ENCODE data around the gene AMBP.
"Not testable (repeated sequence)": the region's sequence is repeated elsewhere in the genome, so short reads cannot be mapped to it uniquely, and the experiment has no call there.

AMBP gene

DNA sequence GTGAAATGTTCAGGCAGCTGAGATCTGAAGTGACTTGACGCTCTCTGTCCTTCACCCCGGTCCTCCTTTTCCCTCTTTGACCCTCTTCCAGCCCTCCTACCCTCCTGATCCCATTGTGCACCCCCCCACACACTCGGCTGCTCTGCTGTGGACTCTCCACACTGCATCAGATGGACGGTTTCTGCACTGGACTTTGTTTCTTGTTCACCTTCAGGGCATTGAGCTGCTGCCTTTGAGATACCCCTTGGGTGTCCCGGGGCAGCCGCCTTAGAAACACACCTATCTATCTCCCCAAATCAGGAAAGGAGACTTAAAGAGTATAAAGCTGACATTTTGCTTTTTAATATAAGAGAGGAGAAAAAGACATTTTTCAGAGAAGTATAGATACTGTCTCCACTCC, 27.5 kb downstream of the AMBP start:
- no peak for DNase-seq (ENCODE audit: low read depth)

DNA sequence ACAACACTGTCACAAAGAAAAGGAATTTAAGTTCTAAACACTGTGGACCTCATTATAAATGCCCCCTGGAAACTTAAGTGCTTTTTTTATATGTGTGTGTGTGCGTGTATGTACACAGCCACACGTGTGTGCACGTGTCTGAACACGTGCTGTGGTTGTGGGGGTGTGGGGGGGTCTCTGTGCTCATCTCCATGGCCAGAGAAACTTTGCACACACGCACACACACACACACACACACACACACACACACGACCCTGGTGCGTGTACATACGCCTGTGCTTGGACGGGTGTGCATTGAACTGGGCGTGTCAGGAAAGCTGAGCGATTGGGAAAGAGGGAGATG, 27.9 kb downstream of the AMBP start:
- no peak for DNase-seq (ENCODE audit: low read depth)

DNA sequence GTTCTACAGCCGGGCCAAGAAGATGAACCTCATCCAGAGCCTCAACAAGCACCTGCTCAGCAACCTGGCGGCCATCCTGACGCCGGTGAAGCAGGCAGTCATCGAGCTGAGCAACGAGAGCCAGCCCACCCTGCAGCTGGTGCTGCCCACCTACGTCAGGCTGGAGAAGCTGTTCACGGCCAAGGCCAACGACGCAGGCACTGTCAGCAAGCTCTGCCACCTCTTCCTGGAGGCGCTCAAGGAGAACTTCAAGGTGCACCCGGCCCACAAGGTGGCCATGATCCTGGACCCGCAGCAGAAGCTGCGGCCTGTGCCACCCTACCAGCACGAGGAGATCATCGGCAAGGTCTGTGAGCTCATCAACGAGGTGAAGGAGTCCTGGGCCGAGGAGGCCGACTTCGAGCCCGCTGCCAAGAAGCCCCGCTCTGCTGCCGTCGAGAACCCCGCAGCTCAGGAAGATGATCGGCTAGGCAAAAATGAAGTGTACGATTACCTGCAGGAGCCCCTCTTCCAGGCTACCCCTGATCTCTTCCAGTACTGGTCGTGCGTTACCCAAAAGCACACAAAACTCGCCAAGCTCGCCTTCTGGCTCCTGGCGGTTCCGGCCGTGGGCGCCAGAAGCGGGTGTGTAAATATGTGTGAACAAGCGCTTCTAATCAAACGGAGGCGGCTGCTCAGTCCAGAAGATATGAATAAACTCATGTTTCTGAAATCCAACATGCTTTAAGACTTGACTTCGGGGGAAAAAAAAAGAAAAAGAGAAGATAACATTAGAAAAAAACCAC, 28.5 kb downstream of the AMBP start:
- DNase-seq (ENCODE audit: low read depth), result no peak

DNA sequence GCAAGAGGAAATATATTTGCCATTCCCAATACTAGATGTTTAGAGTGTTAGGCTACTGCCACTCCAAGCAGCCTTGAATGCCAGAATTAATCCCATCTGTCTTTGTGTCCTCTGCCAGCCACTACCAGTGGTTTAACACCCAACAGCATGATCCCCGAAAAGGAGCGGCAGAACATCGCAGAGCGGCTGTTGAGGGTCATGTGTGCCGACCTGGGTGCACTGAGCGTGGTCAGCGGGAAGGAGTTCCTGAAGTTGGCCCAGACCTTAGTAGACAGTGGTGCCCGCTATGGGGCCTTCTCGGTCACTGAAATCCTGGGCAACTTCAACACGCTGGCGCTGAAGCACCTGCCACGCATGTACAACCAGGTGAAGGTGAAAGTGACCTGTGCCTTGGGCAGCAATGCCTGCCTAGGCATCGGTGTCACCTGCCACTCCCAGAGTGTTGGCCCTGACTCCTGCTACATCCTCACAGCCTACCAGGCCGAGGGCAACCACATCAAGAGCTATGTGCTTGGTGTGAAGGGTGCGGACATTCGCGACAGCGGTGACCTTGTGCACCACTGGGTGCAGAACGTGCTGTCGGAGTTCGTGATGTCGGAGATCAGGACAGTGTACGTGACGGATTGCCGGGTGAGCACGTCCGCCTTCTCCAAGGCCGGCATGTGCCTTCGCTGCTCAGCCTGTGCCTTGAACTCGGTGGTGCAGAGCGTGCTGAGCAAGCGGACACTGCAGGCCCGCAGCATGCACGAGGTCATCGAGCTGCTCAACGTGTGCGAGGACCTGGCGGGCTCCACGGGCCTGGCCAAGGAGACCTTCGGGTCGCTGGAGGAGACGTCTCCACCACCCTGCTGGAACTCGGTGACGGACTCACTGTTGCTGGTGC, 29.3 kb downstream of the AMBP start:
- no peak for DNase-seq (ENCODE audit: low read depth)

DNA sequence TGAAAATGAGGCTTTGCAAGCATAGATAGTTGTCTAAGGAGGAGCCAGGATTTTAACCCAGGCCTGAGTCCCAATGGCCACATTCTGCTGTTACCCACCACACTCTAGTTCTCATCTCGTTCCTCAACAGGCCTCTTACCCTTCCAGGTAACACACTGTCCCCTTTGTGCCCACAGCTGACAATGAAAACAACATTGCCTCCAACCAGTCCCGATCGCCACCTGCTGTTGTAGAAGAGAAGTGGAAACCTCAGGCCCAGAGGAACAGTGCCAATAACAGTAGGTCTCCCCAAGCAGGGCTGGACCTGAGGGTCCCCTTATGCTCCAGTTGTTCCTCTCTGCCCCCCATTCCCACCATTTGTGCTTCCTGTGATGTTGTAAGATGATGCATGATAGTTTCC, 30.4 kb downstream of the AMBP start:
- no peak for DNase-seq (ENCODE audit: low read depth)

DNA sequence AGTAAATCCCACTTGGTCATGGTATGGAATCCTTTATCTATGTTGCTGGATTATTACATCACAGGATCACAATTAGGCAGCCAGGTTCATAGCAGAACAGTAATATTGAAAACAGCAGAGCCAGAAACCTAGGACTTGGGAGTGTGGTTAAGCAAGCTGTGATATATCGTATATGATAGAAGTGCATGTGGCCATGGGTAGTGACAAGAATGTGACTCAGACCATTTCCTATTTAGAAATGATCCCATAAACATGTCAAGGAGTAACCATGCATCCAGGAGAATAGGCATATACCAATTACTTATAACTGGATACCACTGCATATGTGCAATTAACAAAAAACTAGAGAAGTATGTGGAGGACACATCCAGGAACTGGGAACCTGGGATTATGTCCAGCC, 31.2 kb downstream of the AMBP start:
- no peak for DNase-seq (ENCODE audit: low read depth)

DNA sequence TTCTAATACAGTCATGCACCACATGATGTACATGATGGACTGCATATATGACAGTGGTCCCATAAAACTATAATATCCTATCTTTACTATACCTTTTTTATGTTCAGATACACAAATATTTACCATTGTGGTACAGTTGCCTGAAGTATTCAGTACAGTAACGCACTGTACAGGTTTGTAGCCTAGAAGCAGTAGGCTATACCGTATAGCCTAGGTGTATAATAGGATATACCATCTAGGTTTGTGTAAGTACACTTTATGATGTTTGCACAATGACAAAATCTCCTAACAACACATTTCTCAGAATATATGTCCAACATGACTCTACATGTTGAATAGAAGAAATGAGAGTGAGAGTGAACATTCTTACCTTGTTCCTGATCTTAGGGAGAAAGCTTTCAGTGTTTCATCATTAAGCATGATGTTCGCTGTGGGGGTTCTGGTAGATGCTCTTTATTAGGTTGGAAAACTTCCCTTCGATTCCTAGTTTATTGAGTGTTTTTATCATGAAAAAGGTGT, 31.8 kb downstream of the AMBP start:
- no peak for DNase-seq (ENCODE audit: low read depth)

DNA sequence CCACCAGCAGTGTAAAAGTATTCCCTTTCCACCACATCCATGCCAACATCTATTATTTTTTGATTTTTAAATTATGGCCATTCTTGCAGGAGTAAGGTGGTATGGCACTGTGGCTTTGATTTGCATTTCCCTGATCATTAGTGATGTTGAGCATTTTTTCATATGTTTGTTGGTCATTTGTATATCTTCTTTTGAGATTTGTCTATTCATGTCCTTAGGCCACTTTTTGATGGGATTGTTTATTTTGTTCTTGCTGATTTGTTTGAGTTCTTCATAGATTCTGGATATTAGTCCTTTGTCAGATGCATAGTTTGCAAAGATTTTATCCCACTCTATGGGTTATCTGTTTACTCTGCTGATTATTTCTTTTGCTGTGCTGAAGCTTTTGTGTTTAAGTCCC, 34.4 kb downstream of the AMBP start:
- DNase-seq (ENCODE audit: low read depth), result not testable (repeated sequence)

DNA sequence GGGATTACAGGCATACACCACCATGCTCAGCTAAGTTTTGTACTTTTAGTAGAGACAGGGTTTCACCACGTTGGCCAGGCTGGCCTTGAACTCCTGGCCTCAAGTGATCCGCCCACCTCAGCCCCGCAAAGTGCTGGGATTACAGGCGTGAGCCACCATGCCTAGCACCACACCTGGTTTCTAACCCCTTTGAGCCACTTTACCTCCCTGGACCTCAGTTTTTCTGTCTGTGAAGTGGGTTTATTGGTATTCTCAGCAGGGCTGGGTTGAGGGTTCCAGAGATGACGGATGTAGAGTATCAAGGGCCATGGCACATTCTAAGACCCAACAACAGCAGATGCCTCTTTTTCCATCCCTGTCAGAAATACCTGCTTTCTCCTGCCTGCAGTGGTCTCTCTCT, 38.6 kb downstream of the AMBP start:
- no peak for DNase-seq (ENCODE audit: low read depth)

DNA sequence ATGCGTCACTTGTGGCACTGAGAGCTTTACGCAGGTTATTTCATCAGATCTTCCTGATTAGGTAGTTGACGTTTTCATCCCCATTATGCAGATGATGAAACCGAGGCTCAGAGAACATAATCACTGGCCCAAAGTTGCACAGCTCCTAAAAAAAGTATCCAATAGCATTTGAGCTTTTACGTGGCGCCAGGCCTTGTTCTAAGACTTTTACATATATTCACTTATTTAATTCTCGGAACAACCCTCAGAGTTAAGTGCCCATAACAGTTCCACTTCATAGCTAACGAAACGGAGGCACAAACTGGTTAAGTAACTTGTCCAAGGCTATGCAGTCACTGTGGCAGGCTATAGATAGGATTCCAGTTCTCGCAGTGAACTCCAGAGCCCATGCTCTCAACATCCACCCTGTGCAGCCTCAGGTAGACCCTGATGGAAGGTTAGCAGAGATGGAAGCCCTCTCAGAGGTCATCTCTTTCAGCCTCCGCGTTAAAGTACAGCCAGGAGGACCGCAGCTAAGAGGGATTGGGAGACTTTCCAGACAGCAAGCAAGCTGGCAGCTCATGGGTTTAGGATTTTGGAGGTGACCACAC, 39.3 kb downstream of the AMBP start:
- no peak for DNase-seq (ENCODE audit: low read depth)

DNA sequence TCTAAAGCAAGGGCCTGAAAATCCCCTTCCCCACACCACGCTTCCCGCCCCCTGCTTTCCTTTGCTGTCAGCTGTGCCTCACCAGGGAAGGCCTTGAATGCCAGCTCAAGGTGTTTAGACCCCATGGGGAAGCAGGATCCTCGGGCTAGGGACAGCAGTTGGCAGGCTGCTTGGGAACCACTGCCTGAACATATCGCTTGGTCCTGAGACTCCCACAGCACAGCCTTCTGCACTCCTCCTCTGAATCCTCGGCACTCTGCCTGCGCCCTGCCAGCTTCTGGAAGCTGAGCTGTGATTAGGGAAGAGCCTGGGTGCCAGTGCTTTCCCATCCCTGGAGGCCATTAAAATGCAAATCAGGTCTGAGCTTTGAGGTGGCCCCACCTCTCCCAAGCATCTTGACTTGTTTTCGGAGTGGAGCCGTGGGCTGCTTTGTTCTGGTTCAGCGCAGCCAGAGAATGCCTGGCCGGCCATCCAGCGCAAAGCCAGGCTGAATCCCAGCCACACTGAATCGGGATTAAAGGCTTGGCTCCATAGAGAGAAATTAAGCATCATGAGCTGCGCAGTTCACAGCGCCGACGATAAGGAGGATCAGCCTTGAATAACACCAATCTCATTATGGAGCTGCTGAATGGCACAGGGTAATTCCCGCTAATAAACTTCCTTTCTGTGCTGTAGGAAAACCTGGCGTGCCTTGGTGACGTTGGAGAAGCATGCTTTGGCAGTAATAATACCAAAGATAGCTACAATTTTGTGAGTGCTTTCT, 40.0 kb downstream of the AMBP start:
- no peak for DNase-seq (ENCODE audit: low read depth)

DNA sequence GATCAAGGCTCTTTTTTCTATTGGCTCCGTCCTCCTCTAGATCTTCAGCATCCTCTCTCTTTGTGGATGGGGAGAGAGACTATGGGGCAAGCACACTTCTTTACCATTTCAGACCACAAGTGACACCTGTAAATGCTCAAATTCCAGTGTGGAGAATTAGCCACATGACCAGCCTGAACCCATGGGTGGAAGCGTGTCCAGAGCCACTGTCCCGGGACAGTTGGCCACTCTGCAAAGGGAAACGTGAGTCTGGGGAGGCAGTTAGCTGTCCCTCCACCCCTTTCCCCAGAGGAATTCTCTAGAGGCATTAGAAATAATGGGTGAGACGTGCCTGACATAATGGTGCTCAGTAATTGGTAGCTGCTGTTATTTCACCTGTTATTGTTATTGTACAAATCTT, 40.9 kb downstream of the AMBP start:
- no peak for DNase-seq (ENCODE audit: low read depth)

DNA sequence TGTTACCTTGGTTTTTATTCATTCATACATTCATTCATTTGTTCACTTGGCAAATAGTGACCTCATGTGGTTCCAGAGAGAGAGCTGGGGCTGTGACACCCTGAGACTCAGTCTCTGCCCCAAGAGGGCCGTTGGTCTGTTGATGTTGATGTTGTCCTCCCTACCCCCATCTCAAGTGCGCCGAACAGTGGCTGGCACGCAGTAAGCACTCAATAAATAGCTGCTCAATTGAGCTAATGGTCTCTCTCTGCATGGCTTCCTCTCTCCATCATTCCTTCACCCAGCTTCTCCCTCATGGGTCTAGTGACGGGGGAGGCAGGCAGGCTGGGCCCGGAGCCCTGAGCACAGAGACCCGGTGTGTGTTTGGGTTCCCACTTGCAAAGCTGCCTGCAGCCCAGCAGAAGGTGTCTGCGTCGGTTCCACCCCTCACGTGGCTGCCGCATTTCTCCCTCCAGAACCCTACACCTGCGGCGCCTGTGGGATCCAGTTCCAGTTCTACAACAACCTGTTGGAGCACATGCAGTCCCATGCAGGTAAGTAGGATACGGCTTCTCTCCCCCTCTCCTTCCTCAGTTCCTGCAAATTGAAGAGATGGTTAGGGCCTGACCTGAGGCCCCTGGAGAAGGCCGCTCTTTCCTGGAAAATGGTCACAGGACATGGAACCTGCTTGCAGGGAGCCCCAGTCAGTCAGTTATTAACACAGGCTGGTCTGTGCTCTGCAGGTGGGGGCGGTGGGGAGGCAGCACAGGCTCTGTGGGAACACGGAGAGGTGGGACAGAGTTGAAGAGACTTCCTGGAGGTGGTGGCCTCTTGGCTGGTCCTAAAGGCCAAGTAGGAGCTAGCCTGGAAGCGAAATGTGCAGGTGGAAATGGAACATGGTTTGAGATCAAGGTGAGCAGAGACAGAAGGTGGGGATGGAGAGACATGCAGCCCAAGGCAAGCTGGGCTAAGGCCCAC, 42.0 kb downstream of the AMBP start:
- DNase-seq (ENCODE audit: low read depth), result no peak

DNA sequence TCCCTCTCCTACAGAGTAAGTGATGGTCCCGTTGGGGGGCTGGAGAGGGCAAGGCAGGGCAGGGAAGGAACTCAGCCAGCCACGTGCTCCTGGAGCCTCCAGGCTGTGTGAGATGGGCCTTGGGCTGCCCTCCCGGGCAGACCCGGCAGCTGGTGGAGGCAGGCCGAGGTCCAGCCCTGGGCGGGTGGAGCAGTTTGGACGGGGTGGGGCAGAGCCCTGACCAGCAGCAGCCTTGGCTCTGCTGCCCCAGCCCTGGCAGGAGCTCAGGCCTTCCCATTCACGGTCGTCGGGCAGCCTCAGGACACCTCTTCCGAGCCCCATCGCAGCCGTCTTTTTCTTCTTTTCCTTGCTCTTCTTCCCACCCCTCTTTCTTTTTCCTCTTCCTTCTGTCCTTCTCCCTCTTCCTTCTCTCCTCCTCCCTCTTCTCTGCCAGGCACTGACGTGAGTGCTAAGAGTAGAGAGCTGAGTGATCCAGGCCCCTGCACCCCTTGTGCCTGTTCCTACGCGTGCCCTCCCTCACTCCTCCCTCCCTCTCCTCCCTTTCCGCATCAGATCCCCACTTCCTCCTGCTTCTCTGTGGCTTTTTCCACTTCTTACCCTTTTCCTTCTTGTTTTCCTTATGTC, 42.8 kb downstream of the AMBP start:
- no peak for DNase-seq (ENCODE audit: low read depth)

DNA sequence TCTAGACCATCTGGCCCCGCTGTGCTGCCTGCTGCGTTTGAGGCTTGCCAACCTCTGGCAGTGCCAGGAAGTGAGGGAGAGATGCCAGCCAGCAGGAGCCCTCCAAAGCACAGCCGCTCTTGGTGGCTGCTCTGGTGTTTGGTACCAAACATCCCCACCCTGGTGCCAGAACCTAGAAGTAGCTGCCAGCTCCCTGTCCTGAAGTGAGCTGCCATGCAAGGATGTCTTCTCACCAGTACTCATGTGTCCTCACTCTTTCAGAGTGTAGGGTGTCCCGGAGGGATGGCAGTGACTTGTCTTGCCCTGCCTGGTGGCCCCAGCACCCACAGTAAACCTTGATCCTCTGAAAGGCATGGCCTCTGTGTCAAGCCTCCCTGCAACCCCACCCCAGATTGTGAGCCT, 43.4 kb downstream of the AMBP start:
- no peak for DNase-seq (ENCODE audit: low read depth)

DNA sequence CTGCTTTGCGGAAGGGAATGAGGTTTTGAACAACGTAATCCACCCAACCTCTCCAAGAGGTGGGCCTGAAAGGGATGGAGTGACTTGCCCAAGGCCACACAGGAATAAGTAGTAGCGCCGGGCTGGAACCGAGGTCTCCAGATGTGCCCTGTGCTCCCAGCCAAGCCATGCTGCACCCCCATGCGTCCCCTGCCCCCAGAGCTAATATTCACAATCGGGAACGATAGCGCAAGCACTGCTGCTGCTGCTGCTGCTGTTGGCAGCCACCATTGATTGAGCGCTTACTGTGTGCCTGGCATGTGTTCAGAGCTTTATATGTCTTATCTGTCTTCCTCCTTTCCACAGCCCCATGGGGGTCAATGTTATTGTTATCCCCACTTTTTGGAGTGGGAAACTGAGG, 43.9 kb downstream of the AMBP start:
- DNase-seq (ENCODE audit: low read depth), result no peak

DNA sequence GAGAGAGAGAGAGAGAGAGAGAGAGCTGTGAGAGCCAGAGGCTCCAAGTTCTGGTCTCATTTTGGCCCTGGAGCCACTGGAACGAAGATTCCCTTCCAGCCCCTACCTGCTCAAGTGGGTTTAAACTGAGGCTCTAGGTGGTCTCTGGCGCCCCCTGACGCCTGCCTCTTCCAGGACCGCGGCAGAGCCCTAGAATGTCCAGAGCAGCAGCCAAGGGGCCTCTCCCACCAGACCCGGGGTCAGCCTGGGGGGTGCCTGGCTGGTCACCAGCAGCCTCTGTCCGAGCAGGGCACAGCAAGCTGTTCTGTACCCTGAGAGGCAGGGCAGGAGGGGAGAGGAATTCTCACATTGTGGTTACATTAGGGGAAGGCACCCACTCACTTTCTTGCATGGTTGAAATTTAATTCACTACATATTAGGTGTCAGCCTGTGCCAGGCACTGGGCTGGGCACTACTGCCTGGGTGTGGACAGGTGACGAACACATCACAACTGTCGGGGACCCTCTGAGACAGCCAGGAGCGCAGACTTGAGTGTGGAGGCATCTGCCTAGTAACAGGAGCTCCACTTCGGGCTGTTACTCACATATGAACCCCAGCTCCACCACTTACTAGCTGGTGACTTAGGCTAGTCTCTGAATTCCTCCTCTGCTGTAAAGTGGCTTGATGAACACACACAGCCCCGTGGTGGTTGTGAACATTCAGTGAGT, 44.5 kb downstream of the AMBP start:
- no peak for DNase-seq (ENCODE audit: low read depth)

DNA sequence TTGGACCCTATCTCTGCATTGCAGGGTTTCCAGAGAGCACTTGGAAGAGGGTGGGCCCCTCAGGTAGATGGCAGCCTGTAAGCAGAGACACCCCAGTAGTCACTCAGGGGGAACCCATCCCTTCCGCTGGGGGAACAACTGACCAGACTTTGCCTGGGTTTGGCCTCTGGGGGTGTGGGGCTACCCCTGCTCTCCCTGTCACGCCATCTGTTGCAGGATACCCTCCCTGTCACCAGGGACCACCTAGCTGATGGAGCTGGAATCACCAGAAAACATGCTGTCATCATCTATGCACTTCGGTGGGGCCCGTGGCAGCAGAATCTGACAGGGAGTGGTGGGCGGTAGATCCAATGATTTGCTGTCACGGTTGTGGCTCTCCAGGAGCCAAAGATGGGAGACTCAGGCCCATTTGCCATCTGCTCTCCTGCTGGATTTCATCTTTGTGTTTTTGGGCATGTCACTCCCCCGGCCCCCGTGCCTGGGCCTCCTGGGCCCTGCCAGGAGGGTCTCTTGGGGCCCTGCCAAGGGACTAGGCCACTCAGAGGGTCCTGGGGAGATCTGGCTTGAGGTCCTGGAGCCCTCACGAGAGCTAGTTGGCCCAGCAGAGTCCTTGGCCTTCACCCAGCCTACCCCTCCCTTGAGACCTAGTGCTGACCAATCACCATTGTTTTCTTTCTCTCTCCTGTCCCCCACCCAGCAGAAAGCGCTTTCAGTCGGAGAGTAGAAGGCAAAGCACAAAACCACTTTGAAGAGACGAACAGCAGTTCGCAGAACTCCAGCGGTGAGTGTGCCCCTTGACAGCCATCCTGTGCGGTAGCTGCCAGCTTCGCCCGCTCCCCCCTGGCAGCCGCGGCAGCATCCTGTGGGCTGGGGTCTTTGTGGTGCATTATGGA, 45.9 kb downstream of the AMBP start:
- DNase-seq (ENCODE audit: low read depth), result no peak

Data from stimulated activated CD8-positive, alpha-beta memory T cell treated with anti-CD3 and anti-CD28 coated beads, Interleukin-15, amount 100 ng/mL, for 24 hours (primary cell).